ENCODE data around the gene ZNF865.

ZNF865 gene

GRCh38 chr19:55576746-55577145 lies 28.7 kb upstream of the ZNF865 start:
- no peak for TF ChIP-seq CTCF (IDR thresholded peaks at IDR 0.05; ENCODE audit: extremely low read depth, insufficient read depth, missing control alignments)
- no peak for DNase-seq (ENCODE audit: low spot score)
- in situ Hi-C loops (cut with MboI; ENCODE audit: low pct_unique_long_range_greater_than_20kb, low sequenced_read_pairs, unreplicated experiment) = no loop called here

GRCh38 chr19:55578031-55578760 lies 27.3 kb upstream of the ZNF865 start:
- in situ Hi-C loops (cut with MboI; ENCODE audit: low pct_unique_long_range_greater_than_20kb, low sequenced_read_pairs, unreplicated experiment) = no loop called here

GRCh38 chr19:55578761-55579747 lies 26.4 kb upstream of the ZNF865 start:
- TF ChIP-seq CTCF (IDR thresholded peaks at IDR 0.05; ENCODE audit: extremely low read depth, insufficient read depth, missing control alignments) = no peak
- DNase-seq (ENCODE audit: low spot score) = no peak
- in situ Hi-C loops (cut with MboI; ENCODE audit: low pct_unique_long_range_greater_than_20kb, low sequenced_read_pairs, unreplicated experiment) = no loop called here

More at GRCh38 chr19:55578031-55578760, 27.3 kb upstream of the ZNF865 start:
- no peak for DNase-seq (ENCODE audit: low spot score)
- no peak for TF ChIP-seq CTCF (IDR thresholded peaks at IDR 0.05; ENCODE audit: extremely low read depth, insufficient read depth, missing control alignments)

GRCh38 chr19:55579766-55580621 lies 25.5 kb upstream of the ZNF865 start:
- no peak for TF ChIP-seq CTCF (IDR thresholded peaks at IDR 0.05; ENCODE audit: extremely low read depth, insufficient read depth, missing control alignments)
- peak; percentile 70 for DNase-seq (ENCODE audit: low spot score)
- in situ Hi-C loops (cut with MboI; ENCODE audit: low pct_unique_long_range_greater_than_20kb, low sequenced_read_pairs, unreplicated experiment) = no loop called here

GRCh38 chr19:55580628-55581144 lies 24.8 kb upstream of the ZNF865 start, which contains the start of gene ZNF579:
TSS of gene ZNF579 (minus strand) at chr19:55580848. CDS start at chr19:55579639, 1,209 bp downstream.
- in situ Hi-C loops (cut with MboI; ENCODE audit: low pct_unique_long_range_greater_than_20kb, low sequenced_read_pairs, unreplicated experiment) = no loop called here
- peak; percentile 87 for DNase-seq (ENCODE audit: low spot score)
- TF ChIP-seq CTCF (IDR thresholded peaks at IDR 0.05; ENCODE audit: extremely low read depth, insufficient read depth, missing control alignments) = no peak

Data from GM13977 (cell line).